Measurements from ENCODE around the gene ZBTB42. TPM values are rescaled to one million over a fixed set of nuclear protein-coding genes. Genes with fewer than 3 reads are reported as not detected.

ZBTB42 gene
- total RNA-seq, 1 experiment from 2014 or later = 9.2 TPM

- Histone ChIP-seq H3K4me1 (ENCODE audit: insufficient read depth, low read length) (peaks cover 27% of the 10 kb centered on the region), H3K9me2 (replicated peaks; ENCODE audit: low read length) (no peaks in the 10 kb centered on the region), H4K20me1 (ENCODE audit: low read length) (peaks cover 23% of the 10 kb centered on the region), H3K79me2 (ENCODE audit: low read length) (peaks cover 38% of the 10 kb centered on the region), H3K27ac (ENCODE audit: low read length) (no peak overlapping the region), H3K4me2 (ENCODE audit: low read length) (no peak overlapping the region), H3F3A (ENCODE audit: low read length, unreplicated experiment) (no peaks in the 10 kb centered on the region), H3K36me3 (ENCODE audit: low read depth, low read length) (no peaks in the 10 kb centered on the region; the same call in 1 of the 2 replicates), H3K4me3 (ENCODE audit: low read length) (no peak overlapping the region), H3K9ac (ENCODE audit: low read length) (no peak overlapping the region), H3K9me3 (ENCODE audit: low read length) (no peaks in the 10 kb centered on the region), H3K27me3 (ENCODE audit: low read length) (no peaks in the 10 kb centered on the region), H2AFZ (ENCODE audit: low read length) (no peak overlapping the region)
- DNase-seq = no peak
- no peak for ATAC-seq
- CTCF ChIA-PET = interaction anchor here (0.7 kb wide), 1 partner anchor 60 kb away, joined by 5 read pairs; no protein-coding TSS in a partner anchor
- no TSS peak for BruUV-seq (replicated peaks)
- no peak for TF ChIP-seq CTCF (conservative IDR thresholded peaks at IDR 0.05; ENCODE audit: low read depth, low read length)
- TF ChIP-seq EZH2phosphoT487 (IDR thresholded peaks at IDR 0.05; ENCODE audit: borderline replicate concordance, low read length) = no peak
- TF ChIP-seq EZH2 (IDR thresholded peaks at IDR 0.05; ENCODE audit: low read length, unreplicated experiment) = no peak
- POLR2A ChIA-PET (ENCODE audit: unreplicated experiment) = no interaction called here
- intact Hi-C loops (cut with micrococcal nuclease) = no loop called here
Measured at GRCh38 chr14:104796687-104797081, 4.2 kb upstream of the ZBTB42 start.

GRCh38 chr14:104797115-104798044 is 3.5 kb upstream of the ZBTB42 start:
- Histone ChIP-seq H3K9me2 (replicated peaks; ENCODE audit: low read length) (no peaks in the 10 kb centered on the region), H3K4me1 (ENCODE audit: insufficient read depth, low read length) (peaks cover 34% of the 10 kb centered on the region), H2AFZ (ENCODE audit: low read length) (no peak overlapping the region), H3K4me3 (ENCODE audit: low read length) (no peak overlapping the region), H3K27me3 (ENCODE audit: low read length) (no peaks in the 10 kb centered on the region), H4K20me1 (ENCODE audit: low read length) (peaks cover 18% of the 10 kb centered on the region), H3K9ac (ENCODE audit: low read length) (no peak overlapping the region), H3F3A (ENCODE audit: low read length, unreplicated experiment) (no peaks in the 10 kb centered on the region), H3K4me2 (ENCODE audit: low read length) (no peak overlapping the region), H3K9me3 (ENCODE audit: low read length) (no peaks in the 10 kb centered on the region), H3K79me2 (ENCODE audit: low read length) (peaks cover 36% of the 10 kb centered on the region), H3K36me3 (ENCODE audit: low read depth, low read length) (no peaks in the 10 kb centered on the region), H3K27ac (ENCODE audit: low read length) (no peak overlapping the region)
- BruUV-seq (replicated peaks) = no TSS peak
- DNase-seq (no peak), ATAC-seq (no peak)
- TF ChIP-seq EZH2phosphoT487 (IDR thresholded peaks at IDR 0.05; ENCODE audit: borderline replicate concordance, low read length) = no peak
- no peak for TF ChIP-seq EZH2 (IDR thresholded peaks at IDR 0.05; ENCODE audit: low read length, unreplicated experiment)
- no peak for TF ChIP-seq CTCF (conservative IDR thresholded peaks at IDR 0.05; ENCODE audit: low read depth, low read length)
- POLR2A ChIA-PET (ENCODE audit: unreplicated experiment) = no interaction called here
- intact Hi-C loops (cut with micrococcal nuclease) = no loop called here
- CTCF ChIA-PET = interaction anchor here (0.7 kb wide), 1 partner anchor 59 kb away, joined by 5 read pairs; no protein-coding TSS in a partner anchor

All from PC-3 (cell line).